H54 (cell line): ENCODE data around the gene ERF.

Experiments used
- DNase-seq: peaks from one replicate; pipeline ENCODE4 v3.0.0; 2011; ENCODE audit warnings: low spot score, mixed read lengths; ENCODE audit not compliant: insufficient read length
- FAIRE-seq: peaks from 3 replicates; lab custom pipeline; 2011; peaks lifted over from hg19 to GRCh38; lab: Jason Lieb, UNC
- POLR2A ChIP-seq: IDR thresholded peaks from 2 replicates; pipeline ENCODE4 v1.6.1; 2011; ENCODE audit warnings: low read depth, mild to moderate bottlenecking, low read length

The ERF gene

GRCh38 chr19:42202290-42202880, 52.5 kb downstream of the ERF start:
- TF ChIP-seq POLR2A, result no peak
- DNase-seq (no peak), FAIRE-seq (no peak)

GRCh38 chr19:42201489-42202289, 53.2 kb downstream of the ERF start:
- FAIRE-seq (no peak), DNase-seq (no peak)
- TF ChIP-seq POLR2A, result no peak

DNA sequence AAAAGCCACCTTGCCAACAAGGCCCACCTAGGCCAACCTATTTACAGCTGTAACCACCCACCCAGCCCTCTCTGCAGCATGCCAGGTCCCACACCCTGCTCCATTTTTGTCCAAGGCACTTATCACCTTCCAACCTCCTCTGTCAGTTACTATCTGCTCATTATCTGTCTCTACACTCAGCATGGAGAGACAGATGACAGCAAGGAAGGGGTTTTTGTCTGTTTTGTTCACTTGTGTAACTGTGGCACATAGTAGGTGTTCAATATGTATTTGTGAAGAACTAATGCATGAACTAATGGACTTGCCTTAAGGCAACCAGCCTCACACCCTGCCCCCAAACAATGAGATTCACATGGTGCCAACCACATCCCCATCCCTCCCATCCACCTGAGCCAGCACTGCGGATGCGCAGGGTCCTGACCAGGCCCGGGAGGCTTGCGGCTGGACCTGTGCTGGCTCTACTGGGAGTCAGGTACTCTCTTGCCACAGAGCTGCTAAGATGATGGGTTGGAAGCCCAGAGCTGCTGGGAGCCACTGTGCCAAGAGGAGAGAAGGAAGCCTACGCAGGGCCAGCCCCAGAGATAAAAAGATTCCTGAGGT, 54.7 kb downstream of the ERF start:
- FAIRE-seq, result no peak
- TF ChIP-seq POLR2A, result no peak
- no peak for DNase-seq

GRCh38 chr19:42199440-42200115, 55.4 kb downstream of the ERF start:
- no peak for DNase-seq
- no peak for FAIRE-seq
- TF ChIP-seq POLR2A, result no peak

GRCh38 chr19:42198676-42199439, 56.1 kb downstream of the ERF start:
- FAIRE-seq (no peak), DNase-seq (no peak)
- no peak for TF ChIP-seq POLR2A
